HUES64 (cell line): ENCODE data around the gene UBQLN3.

ENCODE experiments used
- H3K27ac ChIP-seq: 2 replicates; pipeline ENCODE4 v1.7.0; 2013; ENCODE audit warnings: low read depth, low read length, inconsistent platforms
- H3K27me3 ChIP-seq: 2 replicates; pipeline ENCODE4 v1.6.1; 2013; ENCODE audit warnings: mild to moderate bottlenecking, low read length; ENCODE audit not compliant: insufficient read depth
- H3K36me3 ChIP-seq: 2 replicates; pipeline ENCODE4 v1.6.1; 2013; ENCODE audit warnings: mild to moderate bottlenecking, low read length; ENCODE audit not compliant: insufficient read depth
- H3K4me1 ChIP-seq: 2 replicates; pipeline ENCODE4 v1.6.1; 2013; ENCODE audit warnings: mild to moderate bottlenecking, low read length, moderate library complexity; ENCODE audit not compliant: insufficient read depth
- H3K4me3 ChIP-seq: 2 replicates; pipeline ENCODE4 v1.5.1; 2013; ENCODE audit warnings: mild to moderate bottlenecking, low read length, moderate library complexity
- H3K9ac ChIP-seq: 2 replicates; pipeline ENCODE4 v1.6.1; 2013; ENCODE audit warnings: mild to moderate bottlenecking, low read depth, low read length
- H3K9me3 ChIP-seq: 2 replicates; pipeline ENCODE4 v1.6.1; 2013; ENCODE audit warnings: low read depth, low read length; ENCODE audit not compliant: insufficient read depth
- WGBS: fragments of 150-250, 120-280 bp; methylation state at CpG from one replicate; pipeline ENCODE4 v1.1.7; 2013; ENCODE audit warnings: missing lambda C conversion rate; 5-methylcytosine and 5-hydroxymethylcytosine counted together

Gene UBQLN3

DNA sequence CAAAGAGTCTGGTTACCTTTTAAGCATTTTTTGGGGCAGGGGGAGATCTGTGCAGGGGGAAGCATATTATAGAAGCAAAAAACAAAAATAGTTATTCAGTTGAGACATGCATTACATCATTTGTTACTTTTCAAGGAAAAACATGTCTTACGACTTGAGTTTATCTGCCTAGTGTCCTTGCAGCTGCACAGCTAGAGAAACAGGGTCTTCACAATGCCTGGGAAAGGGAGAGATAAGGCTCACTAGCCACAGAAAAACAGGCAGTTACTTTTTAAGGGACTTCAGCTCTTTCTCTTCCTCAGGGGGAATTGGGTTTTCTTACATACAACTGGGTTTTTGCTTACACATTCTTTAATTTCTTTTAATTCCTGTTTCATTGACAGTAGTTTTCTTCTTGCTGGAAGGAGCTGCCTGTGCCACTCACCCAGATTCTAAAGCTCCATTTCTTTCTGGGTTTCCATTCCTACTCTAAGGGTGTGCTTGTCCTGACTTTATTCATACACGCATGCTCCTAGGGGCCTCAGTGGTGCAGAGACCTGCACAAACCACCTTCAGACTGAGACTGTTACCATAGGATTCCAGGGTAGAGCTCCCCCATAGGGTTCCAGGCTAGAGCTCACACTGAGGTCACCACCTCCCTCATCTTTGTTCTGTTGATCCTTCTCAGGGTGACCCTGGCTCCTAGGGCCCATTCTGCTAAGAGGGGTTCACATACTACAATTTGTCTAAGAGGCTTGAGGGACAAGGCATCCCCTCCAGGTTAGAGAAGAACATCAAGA lies 21.5 kb upstream of the UBQLN3 start:
- Histone ChIP-seq H3K4me3 (no peak overlapping the region), H3K36me3 (no peaks in the 10 kb centered on the region), H3K27me3 (no peaks in the 10 kb centered on the region; the same call in 1 of the 2 replicates), H3K9ac (no peak overlapping the region), H3K9me3 (0 out of 2 replicates have a peak, but pooled peaks cover 4% of the 10 kb centered on the region), H3K27ac (no peak overlapping the region), H3K4me1 (no peaks in the 10 kb centered on the region)
- WGBS: 97% methylated on average over 2 of the region's 2 CpGs

DNA sequence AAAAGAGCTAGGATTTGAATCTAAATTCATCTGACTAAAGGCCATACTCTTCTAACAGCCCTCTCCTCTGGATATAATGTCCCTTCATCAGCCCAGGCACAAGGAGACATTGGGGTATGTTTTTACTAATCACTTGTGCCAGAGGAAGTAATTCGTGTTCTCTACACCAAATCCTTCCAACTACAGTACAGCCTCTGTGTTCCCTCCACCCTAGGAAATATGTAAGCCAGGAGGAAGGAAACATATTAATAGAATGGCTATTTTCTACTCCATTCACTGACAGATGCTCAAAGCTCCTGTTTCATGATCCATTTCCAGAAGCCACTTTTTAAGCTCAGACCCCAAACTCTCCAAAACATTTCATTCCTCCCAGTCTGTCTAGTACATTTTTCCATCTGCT lies 18.7 kb upstream of the UBQLN3 start:
- peaks cover 7% of the 10 kb centered on the region; the same call in 1 of the 2 replicates for H3K4me1 ChIP-seq
- no peak overlapping the region for H3K27ac ChIP-seq
- no peaks in the 10 kb centered on the region; the same call in 1 of the 2 replicates for H3K27me3 ChIP-seq
- no peak overlapping the region for H3K4me3 ChIP-seq
- H3K9me3 ChIP-seq: 0 out of 2 replicates have a peak, but pooled peaks cover 5% of the 10 kb centered on the region
- H3K9ac ChIP-seq: no peak overlapping the region
- WGBS: no CpG with 5 or more reads among the region's 1 CpG
- no peaks in the 10 kb centered on the region for H3K36me3 ChIP-seq

- Histone ChIP-seq H3K9ac (no peak overlapping the region), H3K27ac (no peak overlapping the region), H3K4me1 (peaks cover 7% of the 10 kb centered on the region; the same call in 1 of the 2 replicates), H3K9me3 (0 out of 2 replicates have a peak, but pooled peaks cover 5% of the 10 kb centered on the region), H3K4me3 (no peak overlapping the region), H3K27me3 (no peaks in the 10 kb centered on the region; the same call in 1 of the 2 replicates), H3K36me3 (no peaks in the 10 kb centered on the region)
- WGBS: 93% methylated on average over 5 of the region's 5 CpGs
Measured at GRCh38 chr11:5527716-5528115, 18.0 kb upstream of the UBQLN3 start.

- 58% methylated on average over 3 of the region's 3 CpGs for WGBS
- no peaks in the 10 kb centered on the region for H3K36me3 ChIP-seq
- H3K4me3 ChIP-seq: no peak overlapping the region
- peaks cover 7% of the 10 kb centered on the region; the same call in 1 of the 2 replicates for H3K4me1 ChIP-seq
- H3K27ac ChIP-seq: no peak overlapping the region
- 0 out of 2 replicates have a peak, but pooled peaks cover 5% of the 10 kb centered on the region for H3K9me3 ChIP-seq
- no peaks in the 10 kb centered on the region; the same call in 1 of the 2 replicates for H3K27me3 ChIP-seq
- no peak overlapping the region for H3K9ac ChIP-seq
Measured at GRCh38 chr11:5524756-5525155, 15.0 kb upstream of the UBQLN3 start.

DNA sequence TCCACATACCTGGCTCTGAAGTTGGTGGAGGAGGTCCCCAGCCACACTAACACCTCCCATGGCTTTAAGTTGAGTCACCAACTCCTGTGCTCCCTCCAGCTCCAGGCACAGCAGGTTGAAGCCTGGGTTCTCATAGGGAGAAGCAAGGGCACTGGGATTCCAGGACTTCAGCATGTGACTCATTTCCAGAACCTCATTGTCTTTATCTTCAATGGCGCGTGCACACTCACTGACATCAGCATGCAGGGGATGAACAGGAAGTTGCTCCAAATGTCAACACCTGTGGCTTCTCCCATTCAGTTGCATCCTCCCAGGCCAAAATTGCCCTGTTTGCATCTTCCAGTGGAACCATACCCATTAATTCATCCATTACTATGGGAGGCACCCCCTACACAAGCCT lies 12.6 kb upstream of the UBQLN3 start:
- no peaks in the 10 kb centered on the region for H3K36me3 ChIP-seq
- 0 out of 2 replicates have a peak, but pooled peaks cover 5% of the 10 kb centered on the region for H3K9me3 ChIP-seq
- no peak overlapping the region for H3K9ac ChIP-seq
- H3K27me3 ChIP-seq: no peaks in the 10 kb centered on the region; the same call in 1 of the 2 replicates
- WGBS: 95% methylated on average over 2 of the region's 2 CpGs
- no peak overlapping the region for H3K27ac ChIP-seq
- no peak overlapping the region for H3K4me3 ChIP-seq
- peaks cover 7% of the 10 kb centered on the region; the same call in 1 of the 2 replicates for H3K4me1 ChIP-seq

DNA sequence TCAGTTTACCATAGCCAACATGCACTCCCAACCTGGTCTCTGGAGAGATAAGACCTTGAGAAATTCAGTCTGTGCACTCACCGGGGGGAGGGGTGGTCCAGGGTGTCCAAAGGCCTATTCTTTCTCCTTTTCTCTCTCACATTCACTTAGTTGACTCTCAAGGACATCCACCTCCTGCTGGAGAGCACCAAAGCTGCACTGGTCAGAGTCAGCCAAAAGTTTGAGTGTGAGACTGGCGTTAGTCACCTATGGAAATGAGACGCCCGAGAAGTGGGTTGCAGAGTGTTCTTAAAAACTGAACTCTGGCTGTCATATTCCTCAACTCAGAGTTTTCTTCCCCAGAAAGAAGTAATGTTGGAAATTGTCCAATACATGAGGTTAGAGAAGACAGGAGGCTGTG lies 11.8 kb upstream of the UBQLN3 start:
- 95% methylated on average over 4 of the region's 4 CpGs for WGBS
- Histone ChIP-seq H3K9me3 (0 out of 2 replicates have a peak, but pooled peaks cover 4% of the 10 kb centered on the region), H3K27ac (no peak overlapping the region), H3K27me3 (no peaks in the 10 kb centered on the region; the same call in 1 of the 2 replicates), H3K9ac (no peak overlapping the region), H3K4me3 (no peak overlapping the region), H3K4me1 (peaks cover 7% of the 10 kb centered on the region; the same call in 1 of the 2 replicates), H3K36me3 (no peaks in the 10 kb centered on the region)

- H3K9ac ChIP-seq: no peak within 1 kb of the TSS
- H3K4me3 ChIP-seq: no peak within 1 kb of the TSS
- no peaks in the 10 kb centered on the region for H3K9me3 ChIP-seq
- H3K27me3 ChIP-seq: no peaks in the 10 kb centered on the region
- H3K36me3 ChIP-seq: no peaks in the 10 kb centered on the region
- no peaks in the 10 kb centered on the region for H3K4me1 ChIP-seq
- WGBS: 100% methylated on average over 1 of the region's 2 CpGs
- H3K27ac ChIP-seq: no peak within 1 kb of the TSS
Measured at GRCh38 chr11:5516599-5516998, 6.8 kb upstream of the UBQLN3 start, which contains the start of gene UBQLNL. TSS of gene UBQLNL (minus strand) at chr11:5516699. CDS start at chr11:5516441, 258 bp downstream.

- no peaks in the 10 kb centered on the region for H3K4me1 ChIP-seq
- H3K27ac ChIP-seq: no peak overlapping the region
- no peaks in the 10 kb centered on the region for H3K9me3 ChIP-seq
- H3K36me3 ChIP-seq: no peaks in the 10 kb centered on the region
- H3K27me3 ChIP-seq: no peaks in the 10 kb centered on the region
- no peak overlapping the region for H3K9ac ChIP-seq
- no peak overlapping the region for H3K4me3 ChIP-seq
Measured at GRCh38 chr11:5514841-5515240, 5.1 kb upstream of the UBQLN3 start.

- H3K36me3 ChIP-seq: no peaks in the 10 kb centered on the region
- no peaks in the 10 kb centered on the region for H3K4me1 ChIP-seq
- no peak overlapping the region for H3K27ac ChIP-seq
- no peak overlapping the region for H3K4me3 ChIP-seq
- no peaks in the 10 kb centered on the region for H3K9me3 ChIP-seq
- no peaks in the 10 kb centered on the region for H3K27me3 ChIP-seq
- 94% methylated on average over 8 of the region's 8 CpGs for WGBS
- no peak overlapping the region for H3K9ac ChIP-seq
Measured at GRCh38 chr11:5508605-5509004, 1.2 kb downstream of the UBQLN3 start.

DNA sequence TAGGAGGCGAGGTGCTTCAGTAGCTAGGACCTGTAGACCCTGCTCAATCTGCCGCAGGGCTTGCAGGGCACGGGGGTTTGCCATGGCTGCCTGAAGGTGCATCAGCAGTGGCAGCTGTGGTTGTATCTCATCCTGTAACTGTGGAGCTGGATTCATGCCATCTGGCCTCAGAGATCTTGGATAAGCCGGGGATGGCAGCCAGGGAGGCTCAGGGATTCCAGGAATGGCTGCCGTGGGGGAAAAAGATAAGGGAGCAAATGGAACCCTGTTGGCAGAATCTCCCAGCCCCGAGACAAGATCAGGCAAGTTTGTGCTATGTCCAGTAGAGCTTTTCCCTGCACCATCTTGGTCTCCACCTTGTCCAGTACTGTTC lies 1.8 kb downstream of the UBQLN3 start:
- H3K4me1 ChIP-seq: no peaks in the 10 kb centered on the region
- 92% methylated on average over 6 of the region's 6 CpGs for WGBS
- no peaks in the 10 kb centered on the region for H3K27me3 ChIP-seq
- no peaks in the 10 kb centered on the region for H3K9me3 ChIP-seq
- no peaks in the 10 kb centered on the region for H3K36me3 ChIP-seq
- no peak overlapping the region for H3K4me3 ChIP-seq
- H3K9ac ChIP-seq: no peak overlapping the region
- no peak overlapping the region for H3K27ac ChIP-seq

DNA sequence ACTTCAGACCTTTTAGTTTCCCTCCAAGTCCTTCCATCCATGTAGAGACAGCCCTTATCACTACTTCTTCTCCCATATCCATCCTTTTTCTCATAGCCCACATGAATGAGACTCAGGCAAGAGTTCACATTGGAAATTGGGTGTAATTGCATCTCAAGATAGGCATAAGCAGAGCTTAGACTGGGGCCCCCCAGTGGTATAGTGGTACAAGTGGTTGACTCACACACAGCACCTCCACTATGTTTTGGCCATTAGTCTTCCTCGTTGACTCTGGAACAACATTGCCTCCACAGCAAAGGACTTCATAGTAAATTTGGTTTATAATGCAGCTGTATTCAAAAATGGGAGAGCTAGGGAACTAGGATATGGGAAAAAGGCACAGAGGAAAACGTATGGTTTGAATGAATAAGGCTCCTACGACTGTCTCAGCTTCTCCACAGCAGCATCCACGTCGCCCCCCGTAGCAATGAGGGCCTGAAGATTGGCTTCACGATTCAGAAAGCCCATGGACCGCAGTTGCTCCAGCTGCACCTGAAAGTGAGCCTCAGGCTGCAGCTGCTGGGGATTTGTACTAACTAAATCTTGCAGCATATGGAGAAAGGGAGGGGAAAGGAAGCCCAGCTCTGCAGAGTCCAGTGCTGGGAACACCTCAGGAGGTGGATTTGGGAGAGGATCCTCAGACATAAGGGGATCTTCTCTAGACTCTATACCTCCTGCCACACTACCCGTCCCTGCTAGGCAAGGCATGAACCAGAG lies 2.4 kb downstream of the UBQLN3 start:
- no peak overlapping the region for H3K4me3 ChIP-seq
- no peak overlapping the region for H3K27ac ChIP-seq
- H3K9ac ChIP-seq: no peak overlapping the region
- H3K4me1 ChIP-seq: no peaks in the 10 kb centered on the region
- 96% methylated on average over 9 of the region's 9 CpGs for WGBS
- no peaks in the 10 kb centered on the region for H3K9me3 ChIP-seq
- H3K27me3 ChIP-seq: no peaks in the 10 kb centered on the region
- H3K36me3 ChIP-seq: no peaks in the 10 kb centered on the region
